Measurements from ENCODE around the gene MYRIP. TPM values are rescaled to one million over a fixed set of nuclear protein-coding genes. Genes with fewer than 3 reads are reported as not detected.

Gene MYRIP
- total and polyA plus RNA-seq, 2 of the 4 experiments (the other 2 are of a cell fraction), result not detected

DNA sequence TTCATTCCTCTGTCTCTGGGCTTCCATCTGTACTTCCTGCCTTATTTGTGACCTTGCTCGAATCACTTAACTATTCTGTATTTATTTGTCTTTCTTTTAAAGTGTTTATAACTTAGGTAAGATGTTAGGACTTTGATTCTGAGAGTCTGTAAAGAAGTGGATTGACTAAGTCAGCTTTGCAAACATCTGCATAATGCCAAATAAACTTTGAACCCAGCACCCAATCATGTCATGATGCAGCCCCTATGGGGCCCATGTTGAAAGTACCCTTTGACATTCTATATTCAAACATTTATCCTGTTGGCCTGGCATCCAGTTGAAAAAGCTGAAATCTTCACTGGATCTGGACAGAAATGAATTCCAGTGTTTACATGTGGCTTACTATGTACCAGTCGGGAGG lies 3.8 kb upstream of the MYRIP start:
- H3K4me3 ChIP-seq (ENCODE audit: insufficient read depth, low read depth, low read length), result no peak overlapping the region
- TF ChIP-seq NFE2L2 (IDR thresholded peaks at IDR 0.05; ENCODE audit: low read depth, low read length) (no peak), MAFK (IDR thresholded peaks at IDR 0.05; ENCODE audit: low read depth, low read length) (no peak), CEBPB (IDR thresholded peaks at IDR 0.05; ENCODE audit: low read depth, low read length) (no peak), RFX5 (IDR thresholded peaks at IDR 0.05; ENCODE audit: low read depth, low read length) (no peak), RCOR1 (IDR thresholded peaks at IDR 0.05; ENCODE audit: insufficient replicate concordance, low read length) (no peak), BHLHE40 (IDR thresholded peaks at IDR 0.05; ENCODE audit: low read depth, low read length) (no peak), MXI1 (IDR thresholded peaks at IDR 0.05; ENCODE audit: borderline replicate concordance, low read depth, low read length) (no peak)
- no peak overlapping the region for H3K14ac ChIP-seq (replicated peaks; ENCODE audit: low read depth, low read length)
- dilution Hi-C loops (cut with HindIII; ENCODE audit: low sequenced_read_pairs, unreplicated experiment), result no loop called here
- in situ Hi-C loops (cut with MboI; ENCODE audit: low sequenced_read_pairs), result no loop called here
- H3K56ac ChIP-seq (ENCODE audit: extremely low read depth, insufficient read depth, low read length), result no peak overlapping the region
- intact Hi-C loops (cut with micrococcal nuclease), result no loop called here
- H2AFZ ChIP-seq (replicated peaks; ENCODE audit: low read length, poor library complexity), result no peak overlapping the region
- H4K20me1 ChIP-seq (ENCODE audit: insufficient read depth, low read length), result no peaks in the 10 kb centered on the region
- no peaks in the 10 kb centered on the region for H3K9me1 ChIP-seq (ENCODE audit: insufficient read depth, low read length)
- no peak overlapping the region for H3K4me2 ChIP-seq (ENCODE audit: low read depth, low read length)
- H2BK5ac ChIP-seq (ENCODE audit: low read depth, low read length, poor library complexity, severe bottlenecking), result no peak overlapping the region
- no peak overlapping the region for H4K5ac ChIP-seq (ENCODE audit: low read depth, low read length)
- H3K4ac ChIP-seq (ENCODE audit: low read depth, low read length), result no peak overlapping the region
- DNase-seq (no peak), ATAC-seq (ENCODE audit: low read depth) (no peak)
- no peak overlapping the region for H2BK20ac ChIP-seq (ENCODE audit: low read depth, low read length)
- H4K91ac ChIP-seq (ENCODE audit: insufficient read depth, low read depth, low read length), result no peak overlapping the region
- ChIA-PET CTCF (no interaction called here), POLR2A (ENCODE audit: unreplicated experiment) (no interaction called here)
- BruUV-seq (replicated peaks), result no TSS peak
- no peak overlapping the region for H2BK15ac ChIP-seq (ENCODE audit: low read depth, low read length)
- no peak overlapping the region for H3K9ac ChIP-seq (ENCODE audit: low read depth, low read length)
- no peak overlapping the region for H2AK5ac ChIP-seq (ENCODE audit: low read depth, low read length)
- H3K9me3 ChIP-seq (ENCODE audit: control insufficient read depth, insufficient read depth, low read length), result peaks cover 4% of the 10 kb centered on the region; the same call in 1 of the 2 replicates
- peaks cover 12% of the 10 kb centered on the region; the same call in 1 of the 2 replicates for H3K27me3 ChIP-seq (ENCODE audit: control insufficient read depth, insufficient read depth, low read length)
- H3K36me3 ChIP-seq (ENCODE audit: control insufficient read depth, insufficient read depth, low read length), result no peaks in the 10 kb centered on the region
- H3K18ac ChIP-seq (ENCODE audit: low read depth, low read length), result no peak overlapping the region
- H4K8ac ChIP-seq (ENCODE audit: low read depth in 2 of 2, low read length in 2 of 2), result no peak overlapping the region
- no peaks in the 10 kb centered on the region for H3K4me1 ChIP-seq (ENCODE audit: control insufficient read depth, insufficient read depth, low read length)
- no peak overlapping the region for H2AK9ac ChIP-seq (replicated peaks; ENCODE audit: low read depth, low read length, poor library complexity)
- H3K79me1 ChIP-seq (ENCODE audit: low read depth in 1 of 2, low read length in 2 of 2), result no peaks in the 10 kb centered on the region
- no peak overlapping the region for H3K27ac ChIP-seq (ENCODE audit: insufficient read depth, low read length)
- WGBS, 2 experiments (ENCODE audit: extremely low coverage in 2 of 2, insufficient read length in 1 of 2), result no CpG with 5 or more reads among the region's 2 CpGs
- no peak overlapping the region for H3K23ac ChIP-seq (ENCODE audit: low read depth, low read length)
- H2BK120ac ChIP-seq (ENCODE audit: low read depth, low read length), result no peak overlapping the region
